GM19395 (cell line): ENCODE measurements around the gene CEP55.
"Not testable (repeated sequence)": the region's sequence is repeated elsewhere in the genome, so short reads cannot be mapped to it uniquely, and the experiment has no call there.

Source experiments
- ATAC-seq: cut with Tn5 transposase; IDR thresholded peaks from one replicate; pipeline ENCODE4 v1.9.1; 2021; ENCODE audit warnings: mild to moderate bottlenecking, moderate library complexity; ENCODE audit not compliant: unreplicated experiment

Gene CEP55

DNA sequence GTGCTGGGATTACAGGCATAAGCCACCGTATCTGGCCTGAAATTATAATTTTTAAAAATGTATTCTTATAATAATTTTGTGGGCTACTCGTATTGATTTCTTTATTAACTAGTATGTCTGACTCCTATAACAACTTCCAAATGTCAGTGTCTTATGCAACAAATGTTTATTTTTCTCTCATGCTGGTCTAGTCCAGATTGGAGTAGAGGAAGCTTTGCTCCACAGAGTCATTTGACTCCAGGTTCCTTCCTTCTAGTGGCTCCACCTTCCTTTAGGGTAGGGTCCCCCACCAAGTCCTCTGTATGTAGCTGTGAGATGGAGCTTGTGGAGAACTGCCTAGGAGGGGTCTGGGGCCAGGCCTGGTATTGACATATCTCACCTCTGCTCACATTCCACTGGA, 8.7 kb downstream of the CEP55 start:
- no peak for ATAC-seq

DNA sequence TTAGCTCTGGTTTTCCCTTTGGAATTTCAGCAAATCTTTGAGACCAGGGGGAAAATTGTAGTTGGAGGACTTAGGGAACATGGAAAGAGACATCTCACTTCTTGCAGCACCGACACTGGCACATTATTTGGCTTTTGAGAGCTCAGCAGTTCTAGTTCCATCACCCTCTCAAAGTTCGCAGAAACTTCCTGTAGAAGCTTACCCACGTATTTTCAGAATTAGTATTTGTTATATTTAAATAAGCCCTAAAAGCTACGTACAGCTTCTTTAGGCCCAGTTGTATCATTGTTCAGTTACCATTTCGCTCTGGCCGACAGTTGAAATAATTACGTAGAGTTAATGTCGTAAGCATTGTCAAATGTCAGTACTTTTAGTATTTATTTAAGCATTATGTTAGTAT, 13.4 kb downstream of the CEP55 start:
- ATAC-seq: no peak

DNA sequence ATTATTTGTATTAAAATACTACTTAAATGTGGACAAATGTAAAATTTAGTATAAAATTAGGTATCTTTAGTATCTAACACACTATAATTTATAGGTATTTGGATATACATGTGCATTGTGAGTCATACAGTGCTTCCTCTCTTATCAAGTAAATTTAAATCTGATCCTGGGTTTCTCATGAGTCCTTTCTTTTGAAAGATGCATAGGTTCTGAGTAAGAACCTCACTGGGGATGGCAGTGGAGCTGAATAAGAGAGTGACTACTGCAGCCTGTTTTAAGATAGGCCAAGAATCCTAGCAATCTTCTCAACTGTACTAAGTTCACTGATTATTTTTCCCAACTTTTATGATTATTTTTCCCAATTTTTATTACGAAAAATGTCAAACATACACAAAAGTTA, 16.2 kb downstream of the CEP55 start:
- ATAC-seq: no peak

- ATAC-seq: no peak
These were observed 16.7 kb downstream of the CEP55 start for GRCh38 chr10:93513091-93513490.

GRCh38 chr10:93514521-93514920, 18.1 kb downstream of the CEP55 start:
- no peak for ATAC-seq

DNA sequence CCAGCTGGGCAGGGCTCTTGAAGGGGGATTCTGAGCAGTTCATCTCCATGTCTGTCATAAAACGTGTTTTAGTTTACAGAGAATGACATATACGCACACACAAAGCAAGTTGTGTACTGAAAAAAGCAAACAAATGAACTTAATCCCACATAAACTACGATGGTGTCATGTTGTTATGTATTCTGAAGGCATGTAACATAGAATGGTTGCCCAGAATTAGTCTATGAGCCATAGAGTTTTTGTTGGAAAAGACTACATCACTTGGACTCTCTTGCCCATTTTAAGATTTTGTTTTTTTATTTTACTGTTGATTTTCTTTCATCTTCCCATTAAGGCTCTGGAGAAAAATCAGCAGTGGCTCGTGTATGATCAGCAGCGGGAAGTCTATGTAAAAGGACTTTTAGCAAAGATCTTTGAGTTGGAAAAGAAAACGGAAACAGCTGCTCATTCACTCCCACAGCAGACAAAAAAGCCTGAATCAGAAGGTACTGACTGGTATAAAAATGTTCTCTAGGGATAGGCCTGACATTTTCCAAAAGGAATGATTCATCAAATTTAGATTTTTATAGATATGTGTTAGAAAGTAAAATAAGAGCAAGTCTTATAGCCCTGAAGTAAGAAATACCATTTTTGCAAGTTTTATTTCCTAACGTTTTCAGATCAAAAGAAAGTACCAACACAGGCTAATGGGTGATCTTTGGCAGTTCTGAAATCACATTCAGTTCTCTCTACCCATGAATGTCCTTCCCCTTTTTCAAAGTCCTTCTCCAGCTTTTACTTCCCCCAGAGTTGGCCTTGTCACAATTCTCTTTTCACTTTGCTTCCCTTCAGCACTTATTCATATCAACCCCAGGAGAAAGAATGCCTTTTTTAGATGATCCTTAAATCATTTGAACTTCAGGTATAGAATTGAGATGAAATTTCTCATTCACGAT, 18.9 kb downstream of the CEP55 start:
- no peak for ATAC-seq

GRCh38 chr10:93516006-93516380, 19.6 kb downstream of the CEP55 start:
- no peak for ATAC-seq

DNA sequence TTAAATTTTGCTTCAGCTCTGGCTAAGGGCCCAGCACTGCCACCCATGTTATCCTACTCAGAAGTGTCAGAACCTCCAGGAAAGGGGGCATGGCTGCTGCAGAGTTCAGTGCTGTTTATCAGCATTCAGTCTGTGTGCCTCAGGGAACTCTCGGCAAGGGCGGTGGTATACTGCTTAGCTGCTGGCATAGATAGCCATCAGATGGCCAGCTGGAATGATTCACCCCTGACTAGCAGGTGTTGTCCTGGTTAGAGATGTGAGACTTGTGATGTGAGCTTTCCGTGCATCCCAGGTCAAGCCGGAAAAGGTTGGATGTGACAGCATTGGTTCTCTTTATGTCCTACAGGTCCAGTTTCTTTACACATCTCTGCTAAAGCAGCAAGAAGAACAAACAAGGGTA, 22.1 kb downstream of the CEP55 start:
- no peak for ATAC-seq

DNA sequence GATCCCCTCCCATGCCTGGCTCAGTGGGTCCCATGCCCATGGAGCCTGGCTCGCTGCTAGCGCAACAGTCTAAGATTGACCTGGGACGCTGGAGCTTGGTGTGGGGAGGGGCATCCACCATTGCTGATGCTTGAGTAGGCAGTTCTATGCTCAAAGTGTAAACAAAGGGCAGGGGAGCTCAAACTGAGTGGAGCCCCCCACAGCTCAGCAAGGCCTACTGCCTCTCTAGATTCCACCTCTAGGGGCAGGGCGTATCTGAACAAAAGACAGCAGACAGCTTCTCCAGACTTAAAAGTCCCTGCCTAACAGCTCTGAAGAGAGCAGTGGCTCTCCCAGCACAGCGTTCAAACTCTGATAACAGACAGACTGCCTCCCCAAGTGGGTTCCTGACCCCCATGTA, 38.9 kb downstream of the CEP55 start:
- no peak for ATAC-seq

- ATAC-seq: not testable (repeated sequence)
These were observed 44.5 kb downstream of the CEP55 start for GRCh38 chr10:93540871-93541270.

DNA sequence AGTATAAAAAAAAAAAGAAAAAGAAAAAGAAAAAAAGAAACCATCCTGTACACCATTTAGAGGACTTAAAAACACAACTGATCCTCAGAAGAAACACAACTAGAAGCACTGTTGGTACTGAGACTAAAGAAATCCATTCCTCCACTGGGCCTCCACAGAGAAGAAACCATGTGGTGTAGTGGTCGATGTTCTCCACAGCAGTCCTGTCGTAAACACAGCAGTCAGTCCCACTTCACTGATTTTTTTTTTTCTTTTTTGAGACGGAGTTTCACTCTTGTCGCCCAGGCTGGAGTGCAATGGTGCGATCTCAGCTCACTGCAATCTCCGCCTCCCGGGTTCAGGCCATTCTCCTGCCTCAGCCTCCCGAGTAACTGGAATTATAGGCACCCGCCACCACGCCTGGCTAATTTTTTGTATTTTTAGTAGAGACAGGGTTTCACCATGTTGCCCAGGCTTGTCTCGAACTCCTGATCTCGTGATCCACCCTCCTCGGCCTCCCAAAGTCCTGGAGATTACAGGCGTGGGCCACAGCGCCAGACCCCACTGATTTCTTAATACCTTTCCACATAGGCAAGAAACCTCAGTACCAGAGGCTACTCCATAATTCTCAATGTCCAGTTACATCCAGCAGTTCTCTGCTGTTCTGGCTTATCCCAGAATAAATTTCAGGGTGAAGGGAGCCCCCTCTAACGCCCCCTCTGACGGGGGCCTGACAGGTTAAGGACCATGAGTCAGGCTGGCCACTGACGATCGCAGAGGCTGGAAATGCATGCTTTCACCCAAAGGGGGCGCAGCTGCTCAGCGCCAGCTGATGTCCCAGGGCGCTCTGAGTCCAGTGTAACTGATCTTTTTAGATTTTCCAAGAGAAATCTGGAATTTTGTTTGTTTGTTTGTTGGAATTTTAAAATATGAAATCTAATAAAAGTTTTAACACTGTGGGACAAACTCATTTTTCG, 45.3 kb downstream of the CEP55 start:
- no peak for ATAC-seq

DNA sequence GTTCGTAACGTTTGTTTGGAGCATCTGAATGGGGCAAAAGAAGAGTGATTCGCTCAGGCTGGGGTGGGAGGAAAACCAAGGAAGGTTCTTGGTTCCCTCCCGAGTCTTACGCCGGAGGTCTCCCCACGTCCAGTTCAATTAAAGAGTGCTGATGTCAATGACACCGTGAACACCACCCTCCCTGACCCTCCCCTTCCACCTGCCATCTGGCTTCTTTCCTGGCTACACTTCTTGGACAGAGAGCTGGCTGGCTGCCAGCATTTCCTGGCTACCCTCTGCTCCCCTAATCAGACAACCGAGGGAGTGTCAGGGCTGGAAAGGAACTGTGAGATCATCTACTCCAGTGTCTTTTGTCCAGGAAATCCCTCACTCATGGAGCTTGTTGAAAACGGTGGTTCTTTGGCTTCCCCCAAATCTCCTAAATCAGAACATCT, 46.0 kb downstream of the CEP55 start:
- ATAC-seq: no peak

DNA sequence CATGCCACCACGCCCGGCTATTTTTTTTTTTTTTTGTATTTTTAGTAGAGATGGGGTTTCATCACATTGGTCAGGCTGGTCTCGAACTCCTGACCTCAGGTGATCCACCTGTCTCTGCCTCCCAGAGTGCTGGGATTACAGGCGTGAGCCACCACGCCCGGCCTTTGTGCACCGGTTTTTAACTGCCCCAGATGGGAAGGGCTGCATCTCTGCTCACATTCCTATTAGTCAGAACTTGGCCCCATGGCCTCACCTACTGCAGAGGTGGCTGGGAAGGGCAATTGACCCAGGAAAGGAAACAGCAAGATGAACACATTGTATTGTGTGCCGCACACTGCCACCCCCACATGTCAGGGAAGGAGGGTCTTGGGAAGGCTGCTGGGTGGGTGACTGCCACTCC, 50.6 kb downstream of the CEP55 start:
- ATAC-seq: not testable (repeated sequence)

GRCh38 chr10:93547522-93547921, 51.1 kb downstream of the CEP55 start:
- ATAC-seq: no peak

DNA sequence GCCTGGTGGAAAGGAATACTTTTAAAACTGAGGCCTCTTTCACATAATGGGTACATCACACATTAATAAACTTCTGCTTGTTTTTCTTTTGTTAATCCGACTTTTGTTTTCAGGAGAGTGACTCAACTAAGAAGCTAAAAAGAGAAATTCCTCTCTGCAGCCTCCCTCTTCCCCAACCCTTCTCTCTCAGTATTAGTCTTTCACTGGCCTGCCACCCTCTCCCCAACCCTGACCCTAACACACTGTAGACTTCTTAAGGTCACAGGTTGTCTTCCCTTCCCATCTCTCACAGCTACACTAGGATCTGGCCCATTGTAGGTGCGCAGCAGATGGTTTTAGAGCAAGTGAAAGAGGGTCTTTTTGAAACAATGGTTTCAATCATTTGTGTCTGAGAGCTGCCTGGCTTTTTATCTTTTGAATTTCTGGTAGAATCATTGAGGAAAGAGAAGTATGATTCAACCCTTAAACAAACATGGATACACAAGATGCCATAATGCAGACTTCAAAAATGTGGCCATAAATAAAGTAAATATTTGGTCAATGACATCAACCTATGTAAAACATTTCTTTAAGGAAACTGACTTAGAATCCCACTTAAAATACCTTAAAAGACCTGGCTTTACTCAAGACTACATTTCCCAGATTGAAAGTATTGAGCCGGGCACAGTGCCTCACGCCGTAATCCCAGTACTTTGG, 52.1 kb downstream of the CEP55 start:
- ATAC-seq: no peak

DNA sequence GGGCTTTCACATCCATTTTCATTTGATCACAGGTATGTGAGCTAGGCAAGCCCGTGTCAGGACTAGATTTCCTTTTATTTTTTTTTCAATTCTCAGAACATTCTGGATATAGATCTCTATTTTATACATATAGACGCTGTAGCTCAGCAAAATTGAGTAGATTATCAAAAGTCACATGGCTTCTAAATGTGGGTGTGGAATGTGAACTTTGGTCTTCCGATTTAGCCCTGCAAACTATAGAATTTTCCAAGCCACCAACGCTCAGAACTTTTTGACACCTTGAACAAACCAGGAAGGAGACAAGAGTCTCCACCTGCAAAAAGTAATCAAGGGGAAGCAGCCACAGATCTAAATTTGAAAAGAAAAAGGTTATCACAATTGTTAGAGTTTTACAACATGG, 54.2 kb downstream of the CEP55 start:
- no peak for ATAC-seq

GRCh38 chr10:93552780-93553179, 56.4 kb downstream of the CEP55 start:
- no peak for ATAC-seq

GRCh38 chr10:93553482-93554315, 57.3 kb downstream of the CEP55 start:
- ATAC-seq: no peak

DNA sequence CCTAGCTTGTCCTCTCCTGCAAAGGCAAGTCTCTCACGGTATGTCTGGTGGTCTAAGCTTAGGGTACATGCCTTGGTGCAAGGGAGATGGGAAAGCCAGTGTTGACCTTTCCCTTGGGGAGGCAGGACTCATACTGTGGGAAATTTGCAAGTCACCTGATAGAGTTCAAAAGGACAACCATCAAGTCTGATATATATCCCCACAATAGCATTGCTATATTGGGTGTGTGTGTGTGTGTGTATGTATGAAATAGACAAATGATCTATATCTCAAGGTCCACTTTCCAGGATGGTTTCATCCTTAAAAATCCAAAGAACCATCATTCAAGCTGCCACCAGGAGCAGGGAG, 57.9 kb downstream of the CEP55 start:
- no peak for ATAC-seq

DNA sequence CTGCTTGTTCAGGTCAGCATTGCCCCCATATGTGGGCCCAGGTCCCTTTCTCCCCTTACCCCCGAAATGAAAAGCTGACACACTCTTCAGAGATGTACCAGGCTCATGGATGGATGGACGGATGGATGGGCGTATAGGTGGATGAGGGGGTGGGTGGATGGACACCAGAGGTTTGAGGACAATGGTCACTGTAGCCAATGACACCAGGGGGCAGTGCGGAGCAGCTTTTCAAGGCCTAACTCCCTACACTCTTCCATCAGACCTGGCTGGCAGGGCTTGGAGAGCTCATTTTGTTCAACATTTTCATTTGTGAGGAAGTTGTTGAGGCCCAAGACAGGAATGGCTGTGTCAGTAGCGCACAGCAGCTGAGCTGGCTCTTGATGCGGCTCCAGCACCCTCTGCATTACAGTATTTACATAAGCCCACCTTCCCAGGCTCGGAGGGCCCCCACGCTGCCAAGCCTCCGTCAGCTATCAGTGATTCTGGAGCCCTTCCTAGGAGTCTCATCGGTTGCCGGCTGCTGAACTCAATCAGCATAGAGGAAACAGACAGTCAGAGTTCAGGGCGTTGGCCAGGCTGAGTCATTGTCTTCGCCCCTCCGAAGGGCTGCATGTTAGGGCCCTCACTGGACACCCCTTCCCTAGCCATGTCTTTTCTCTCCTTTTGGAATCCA, 58.5 kb downstream of the CEP55 start:
- no peak for ATAC-seq
